Duodenal mucosa (tissue), 2 donors: ENCODE measurements around the gene DUSP28.

ENCODE experiments used
- H3K27ac ChIP-seq: one replicate; pipeline ENCODE4 v1.7.0; 2013; ENCODE audit warnings: low read depth, low read length
- H3K27me3 ChIP-seq, 2 donors: one replicate each; pipeline ENCODE4 v1.7.0; 2013; ENCODE audit warnings: low read length in 2 of 2, control low read depth in 1 of 2; ENCODE audit not compliant: insufficient read depth in 2 of 2, control insufficient read depth in 1 of 2
- H3K36me3 ChIP-seq, 2 donors: one replicate each; pipeline ENCODE4 v1.7.0; 2013; ENCODE audit warnings: low read length in 2 of 2, control low read depth in 1 of 2; ENCODE audit not compliant: insufficient read depth in 2 of 2, control insufficient read depth in 1 of 2
- H3K4me1 ChIP-seq, 2 donors: one replicate each; pipeline ENCODE4 v1.7.0; 2013; ENCODE audit warnings: low read length in 2 of 2, control low read depth in 1 of 2; ENCODE audit not compliant: insufficient read depth in 2 of 2, control insufficient read depth in 1 of 2
- H3K4me3 ChIP-seq, 2 donors: one replicate each; pipeline ENCODE4 v1.7.0; 2013; ENCODE audit warnings: low read length in 2 of 2, low read depth in 1 of 2
- H3K9ac ChIP-seq, 2 donors: one replicate each; pipeline ENCODE4 v1.7.0; 2013; ENCODE audit warnings: low read length in 2 of 2, low read depth in 1 of 2
- H3K9me3 ChIP-seq, 2 donors: one replicate each; pipeline ENCODE4 v1.7.0; 2013; ENCODE audit warnings: low read length in 2 of 2, control low read depth in 1 of 2; ENCODE audit not compliant: control insufficient read depth in 1 of 2

DUSP28 gene

GRCh38 chr2:240593703-240594451 is 33.7 kb downstream of the DUSP28 start:
- peaks cover under 1 to 3% of the 10 kb centered on the region in 2 donors for H3K4me1 ChIP-seq
- H3K27ac ChIP-seq = no peak overlapping the region
- H3K9ac ChIP-seq = no peak overlapping the region
- no peaks in the 10 kb centered on the region for H3K9me3 ChIP-seq
- H3K36me3 ChIP-seq = peaks cover 28 to 66% of the 10 kb centered on the region in 2 donors
- no peaks in the 10 kb centered on the region for H3K27me3 ChIP-seq
- H3K4me3 ChIP-seq = no peak overlapping the region

GRCh38 chr2:240594511-240595380 is 34.6 kb downstream of the DUSP28 start:
- Histone ChIP-seq H3K9me3 (no peaks in the 10 kb centered on the region), H3K27me3 (no peaks in the 10 kb centered on the region), H3K36me3 (peaks cover 28 to 68% of the 10 kb centered on the region in 2 donors), H3K4me1 (no peaks in the 10 kb centered on the region), H3K4me3 (no peak overlapping the region), H3K27ac (no peak overlapping the region), H3K9ac (no peak overlapping the region)

GRCh38 chr2:240595381-240596079 is 35.4 kb downstream of the DUSP28 start:
- no peaks in the 10 kb centered on the region for H3K4me1 ChIP-seq
- no peak overlapping the region for H3K27ac ChIP-seq
- H3K27me3 ChIP-seq = no peaks in the 10 kb centered on the region
- H3K4me3 ChIP-seq = no peak overlapping the region
- H3K36me3 ChIP-seq = peaks cover 22 to 67% of the 10 kb centered on the region in 2 donors
- H3K9ac ChIP-seq = no peak overlapping the region
- H3K9me3 ChIP-seq = no peaks in the 10 kb centered on the region

GRCh38 chr2:240596080-240596460 is 35.9 kb downstream of the DUSP28 start:
- H3K27ac ChIP-seq = no peak overlapping the region
- H3K36me3 ChIP-seq = peaks cover 22 to 66% of the 10 kb centered on the region in 2 donors
- H3K4me1 ChIP-seq = no peaks in the 10 kb centered on the region
- H3K4me3 ChIP-seq = no peak overlapping the region
- no peaks in the 10 kb centered on the region for H3K9me3 ChIP-seq
- no peak overlapping the region for H3K9ac ChIP-seq
- H3K27me3 ChIP-seq = no peaks in the 10 kb centered on the region

GRCh38 chr2:240596491-240596931 is 36.4 kb downstream of the DUSP28 start:
- peaks cover 21 to 62% of the 10 kb centered on the region in 2 donors for H3K36me3 ChIP-seq
- no peak overlapping the region for H3K27ac ChIP-seq
- H3K9me3 ChIP-seq = no peaks in the 10 kb centered on the region
- no peak overlapping the region for H3K4me3 ChIP-seq
- H3K9ac ChIP-seq = no peak overlapping the region
- no peaks in the 10 kb centered on the region for H3K4me1 ChIP-seq
- no peaks in the 10 kb centered on the region for H3K27me3 ChIP-seq

- Histone ChIP-seq H3K27ac (no peak overlapping the region), H3K27me3 (no peaks in the 10 kb centered on the region), H3K9me3 (no peaks in the 10 kb centered on the region), H3K36me3 (peaks cover 19 to 56% of the 10 kb centered on the region in 2 donors), H3K4me3 (no peak overlapping the region), H3K9ac (no peak overlapping the region), H3K4me1 (peaks cover 0 to 5% of the 10 kb centered on the region in 2 donors)
Observed at GRCh38 chr2:240597054-240597418, 36.9 kb downstream of the DUSP28 start.

DNA sequence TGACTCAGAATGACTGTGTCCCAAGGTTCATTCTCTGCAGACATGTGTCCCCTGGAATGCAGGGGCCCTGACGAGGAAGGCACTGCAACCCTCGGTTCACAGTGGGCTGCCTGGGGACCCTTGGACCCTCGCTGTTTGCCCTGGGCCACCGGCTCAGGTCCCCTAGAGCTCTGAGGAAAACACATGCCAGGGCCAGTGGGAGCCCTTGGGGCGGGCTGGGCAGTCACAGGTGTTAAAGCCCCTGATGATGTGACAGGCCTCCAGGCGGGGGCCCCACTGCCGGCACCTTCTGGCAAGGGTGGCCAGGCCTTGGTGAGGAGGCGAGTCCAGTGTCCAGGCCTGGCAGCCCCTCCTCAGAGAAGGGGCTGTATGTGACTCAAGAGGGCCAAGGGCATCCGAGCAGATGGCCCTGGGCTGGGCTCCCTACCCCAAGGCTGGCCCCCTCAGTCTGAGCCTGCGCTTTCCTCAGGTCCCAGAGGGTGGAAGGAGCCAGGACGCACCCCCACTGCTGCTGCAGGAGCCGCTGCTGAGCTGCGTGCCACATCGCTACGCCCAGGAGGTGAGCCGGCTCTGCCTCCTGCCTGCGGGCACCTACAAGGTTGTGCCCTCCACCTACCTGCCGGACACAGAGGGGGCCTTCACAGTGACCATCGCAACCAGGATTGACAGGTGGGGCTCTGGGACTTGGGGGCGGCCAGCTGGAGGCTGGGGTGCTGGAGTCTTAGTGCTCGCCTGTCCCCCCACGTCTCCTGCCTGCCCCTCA is 37.4 kb downstream of the DUSP28 start:
- H3K36me3 ChIP-seq = peaks cover 19 to 52% of the 10 kb centered on the region in 2 donors

DNA sequence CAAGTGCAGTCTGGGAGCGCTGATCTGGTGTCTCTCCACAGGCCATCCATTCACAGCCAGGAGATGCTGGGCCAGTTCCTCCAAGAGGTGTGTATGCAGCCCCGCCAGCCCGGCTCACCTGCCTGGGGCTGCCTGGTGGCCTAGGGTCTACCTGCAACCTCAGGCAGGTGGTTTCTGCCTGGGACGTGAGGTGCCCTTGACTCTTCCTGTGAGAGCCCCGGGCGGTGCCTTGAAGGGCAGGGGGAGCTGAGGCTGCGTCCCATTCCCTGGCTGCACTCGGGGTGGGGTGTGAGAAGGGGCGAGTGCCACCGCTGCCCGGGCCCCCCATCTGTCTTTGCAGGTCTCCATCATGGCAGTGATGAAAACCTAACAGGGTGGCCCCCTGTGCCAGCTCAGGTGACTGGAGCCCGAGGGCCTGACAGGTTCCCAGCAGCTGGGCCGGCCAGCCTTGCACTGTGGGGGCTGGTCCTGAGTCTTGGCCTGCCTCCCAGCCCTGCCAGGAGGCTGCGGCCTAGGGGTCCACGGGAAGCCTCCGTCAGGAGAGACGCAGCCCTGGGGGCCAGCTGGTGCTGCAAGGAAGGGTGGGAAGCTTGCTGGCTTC is 38.3 kb downstream of the DUSP28 start:
- peaks cover 17 to 51% of the 10 kb centered on the region in 2 donors for H3K36me3 ChIP-seq
- H3K9me3 ChIP-seq = no peaks in the 10 kb centered on the region
- no peak overlapping the region for H3K9ac ChIP-seq
- peaks cover 4 to 17% of the 10 kb centered on the region in 2 donors for H3K4me1 ChIP-seq
- no peak overlapping the region for H3K4me3 ChIP-seq
- no peak overlapping the region for H3K27ac ChIP-seq
- H3K27me3 ChIP-seq = no peaks in the 10 kb centered on the region

More for the DNA sequence above, 37.4 kb downstream of the DUSP28 start:
- Histone ChIP-seq H3K4me3 (no peak overlapping the region), H3K27me3 (no peaks in the 10 kb centered on the region), H3K9me3 (no peaks in the 10 kb centered on the region), H3K4me1 (peaks cover 0 to 9% of the 10 kb centered on the region in 2 donors), H3K27ac (no peak overlapping the region), H3K9ac (no peak overlapping the region)

DNA sequence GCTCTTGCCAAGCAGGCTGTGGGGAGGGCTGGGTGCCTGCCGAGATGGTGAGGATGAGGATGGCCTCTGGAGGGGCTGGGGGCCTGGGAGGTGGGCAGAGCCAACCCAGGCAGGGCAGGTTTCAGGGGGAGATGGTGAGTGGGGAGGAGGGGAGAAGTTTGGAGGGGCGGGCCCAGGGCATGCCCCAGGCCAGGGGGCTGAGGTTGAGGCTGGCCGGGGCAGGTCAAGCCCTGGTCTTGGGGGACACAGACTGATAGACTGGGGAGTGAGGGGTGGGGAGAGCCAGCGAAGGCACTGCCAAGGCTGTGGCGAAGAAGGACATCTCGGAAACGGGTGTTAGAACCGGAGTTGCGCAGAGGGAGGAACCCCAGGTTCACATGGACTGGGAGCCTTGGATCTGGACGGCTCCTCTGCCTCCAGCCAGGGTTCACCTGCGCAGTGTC is 39.0 kb downstream of the DUSP28 start:
- H3K27ac ChIP-seq = no peak overlapping the region
- H3K36me3 ChIP-seq = peaks cover 10 to 44% of the 10 kb centered on the region in 2 donors
- no peaks in the 10 kb centered on the region for H3K9me3 ChIP-seq
- no peak overlapping the region for H3K4me3 ChIP-seq
- peaks cover 11 to 24% of the 10 kb centered on the region in 2 donors for H3K4me1 ChIP-seq
- H3K27me3 ChIP-seq = no peaks in the 10 kb centered on the region
- no peak overlapping the region for H3K9ac ChIP-seq
